ENCODE measurements around the gene METTL14.

METTL14 gene

GRCh38 chr4:118760493-118760892, 75.3 kb downstream of the METTL14 start:
- DNase-seq: no peak

- no peak for DNase-seq
These were observed 76.3 kb downstream of the METTL14 start for GRCh38 chr4:118761397-118762016.

- no peak for DNase-seq
These were observed 77.0 kb downstream of the METTL14 start for GRCh38 chr4:118762155-118762554.

- no peak for DNase-seq
These were observed 77.7 kb downstream of the METTL14 start for GRCh38 chr4:118762730-118763477.
